H1 (cell line): Measurements from ENCODE around the gene KIF1C. TPM values are rescaled to one million over a fixed set of nuclear protein-coding genes. Genes with fewer than 3 reads are reported as not detected.

Experiments
- CTCF ChIA-PET: fragments of 300-600 bp; sonication (Branson Sonifier 250); formaldehyde crosslinking; loops from one replicate; lab custom pipeline; 2021; ENCODE audit not compliant: partially characterized antibody; lab: Charles Lee
- POLR2A ChIA-PET: fragments of 300-600 bp; sonication (Branson Sonifier 250); formaldehyde crosslinking; loops from one replicate; lab custom pipeline; 2021; ENCODE audit warnings: inconsistent platforms; ENCODE audit not compliant: partially characterized antibody; lab: Charles Lee
- DNase-seq, 2 experiments: peaks; one replicate each; pipeline versions ENCODE4 v3.0.0 to v3.0.0-alpha.2; 2010 to 2022; ENCODE audit warnings: low spot score in 2 of 2, low read depth in 1 of 2, mixed read lengths in 1 of 2
- FAIRE-seq: peaks from 2 replicates; lab custom pipeline; 2011; peaks lifted over from hg19 to GRCh38; lab: Jason Lieb, UNC
- H2AFZ ChIP-seq: 2 replicates; pipeline ENCODE4 v1.8.1; 2012; ENCODE audit warnings: low read length, inconsistent platforms
- H2AK5ac ChIP-seq: 2 replicates; pipeline ENCODE4 v1.6.1; 2013; ENCODE audit warnings: low read depth, low read length
- H2BK120ac ChIP-seq: replicated peaks from 2 replicates; pipeline ENCODE3; 2013; ENCODE audit warnings: low read depth, low read length, inconsistent platforms
- H2BK12ac ChIP-seq: 2 replicates; pipeline ENCODE4 v1.6.1; 2013; ENCODE audit warnings: low read depth, low read length
- H2BK15ac ChIP-seq: 2 replicates; pipeline ENCODE4 v1.6.1; 2013; ENCODE audit warnings: low read length
- H2BK20ac ChIP-seq: 2 replicates; pipeline ENCODE4 v1.6.1; 2013; ENCODE audit warnings: low read length
- H2BK5ac ChIP-seq: 2 replicates; pipeline ENCODE4 v1.6.1; 2013; ENCODE audit warnings: low read depth, low read length
- H3K14ac ChIP-seq: 2 replicates; pipeline ENCODE4 v1.6.1; 2013; ENCODE audit warnings: inconsistent platforms; ENCODE audit not compliant: insufficient read length
- H3K18ac ChIP-seq: 2 replicates; pipeline ENCODE4 v1.6.1; 2013; ENCODE audit warnings: low read length; ENCODE audit errors: extremely low read depth
- H3K23ac ChIP-seq: 2 replicates; pipeline ENCODE4 v1.6.1; 2013; ENCODE audit warnings: inconsistent platforms; ENCODE audit not compliant: insufficient read length
- H3K23me2 ChIP-seq: 2 replicates; pipeline ENCODE4 v1.6.1; 2013; ENCODE audit warnings: low read depth, low read length
- H3K27ac ChIP-seq: 2 replicates; pipeline ENCODE4 v1.6.1; 2011; ENCODE audit warnings: low read depth, low read length, inconsistent platforms
- H3K27me3 ChIP-seq, 4 experiments: replicated peaks in 1 of 4; 1 replicate in 1 of 4; 2 replicates in 3 of 4; pipeline versions ENCODE4 v1.6.1 to v1.8.1; 2011 to 2013; ENCODE audit warnings: low read length in 3 of 4, mild to moderate bottlenecking in 3 of 4, inconsistent platforms in 2 of 4, mixed read lengths in 2 of 4, moderate library complexity in 1 of 4; ENCODE audit not compliant: control insufficient read depth in 3 of 4, insufficient read depth in 3 of 4; ENCODE audit errors: extremely low read depth in 1 of 4
- H3K36me3 ChIP-seq, 4 experiments: 2 replicates each; pipeline versions ENCODE4 v1.6.1 to v1.8.1; 2011 to 2013; ENCODE audit warnings: mild to moderate bottlenecking in 4 of 4, low read length in 3 of 4, moderate library complexity in 2 of 4, control low read depth in 1 of 4, inconsistent platforms in 1 of 4; ENCODE audit not compliant: insufficient read depth in 4 of 4, control insufficient read depth in 2 of 4
- H3K4ac ChIP-seq: replicated peaks from 2 replicates; pipeline ENCODE3; 2013; ENCODE audit warnings: low read length, low read depth, mixed read lengths, inconsistent platforms; ENCODE audit not compliant: insufficient read length
- H3K4me1 ChIP-seq, 4 experiments: replicated peaks in 1 of 4; 1 replicate in 1 of 4; 2 replicates in 3 of 4; pipeline versions ENCODE4 v1.6.1 to v1.8.1; 2011 to 2013; ENCODE audit warnings: low read length in 3 of 4, inconsistent platforms in 2 of 4, mixed read lengths in 1 of 4; ENCODE audit not compliant: insufficient read depth in 4 of 4, control insufficient read depth in 3 of 4
- H3K4me2 ChIP-seq, 2 experiments: 2 replicates each; pipeline versions ENCODE4 v1.6.1 to v1.8.1; 2011 to 2013; ENCODE audit warnings: low read depth in 2 of 2, low read length in 2 of 2, control low read depth in 1 of 2, inconsistent platforms in 1 of 2, mild to moderate bottlenecking in 1 of 2; ENCODE audit not compliant: insufficient read depth in 1 of 2
- H3K4me3 ChIP-seq, 4 experiments: fragments of 200-600, 300-600 bp in 1 of 4; sonication (generic), shearing (Covaris generic), sonication (Bioruptor Twin) in 1 of 4; 2 replicates each; pipeline versions ENCODE4 v1.5.1 to v1.8.1; 2011 to 2016; ENCODE audit warnings: low read length in 4 of 4, low read depth in 3 of 4, control low read depth in 2 of 4, inconsistent platforms in 2 of 4, mild to moderate bottlenecking in 2 of 4, mixed read lengths in 1 of 4, moderate library complexity in 1 of 4; ENCODE audit not compliant: insufficient read depth in 2 of 4; ENCODE audit errors: extremely low read depth in 1 of 4
- H3K56ac ChIP-seq: replicated peaks from 2 replicates; pipeline ENCODE3; 2013; ENCODE audit warnings: low read depth, mild to moderate bottlenecking, mixed read lengths, low read length, inconsistent platforms; ENCODE audit not compliant: insufficient read length
- H3K79me1 ChIP-seq: 2 replicates; pipeline ENCODE4 v1.6.1; 2013; ENCODE audit warnings: low read depth, low read length, control low read depth
- H3K79me2 ChIP-seq, 2 experiments: 2 replicates each; pipeline versions ENCODE4 v1.6.1 to v1.8.1; 2012 to 2013; ENCODE audit warnings: low read length in 2 of 2, mild to moderate bottlenecking in 2 of 2, inconsistent platforms in 1 of 2; ENCODE audit not compliant: insufficient read depth in 2 of 2, control insufficient read depth in 1 of 2
- H3K9ac ChIP-seq, 4 experiments: replicated peaks in 1 of 4; 1 replicate in 1 of 4; 2 replicates in 3 of 4; pipeline versions ENCODE4 v1.6.1 to v1.8.1; 2011 to 2013; ENCODE audit warnings: low read depth in 3 of 4, low read length in 3 of 4, control low read depth in 2 of 4, mild to moderate bottlenecking in 2 of 4, moderate library complexity in 2 of 4, inconsistent platforms in 1 of 4; ENCODE audit errors: extremely low read depth in 1 of 4
- H3K9me3 ChIP-seq, 2 experiments: 2 replicates each; pipeline versions ENCODE4 v1.6.1 to v1.8.1; 2012 to 2013; ENCODE audit warnings: mild to moderate bottlenecking in 2 of 2, moderate library complexity in 2 of 2, control low read depth in 1 of 2, inconsistent platforms in 1 of 2, low read depth in 1 of 2, low read length in 1 of 2, mixed read lengths in 1 of 2; ENCODE audit not compliant: insufficient read depth in 2 of 2
- H4K20me1 ChIP-seq, 2 experiments: replicated peaks in 1 of 2; 2 replicates each; pipeline versions ENCODE3 to v1.8.1; 2011 to 2013; ENCODE audit warnings: inconsistent platforms in 2 of 2, low read length in 2 of 2, mild to moderate bottlenecking in 1 of 2; ENCODE audit not compliant: insufficient read depth in 2 of 2, control insufficient read depth in 1 of 2
- H4K5ac ChIP-seq: 2 replicates; pipeline ENCODE4 v1.6.1; 2013; ENCODE audit warnings: low read length, low read depth, mixed read lengths, inconsistent platforms; ENCODE audit not compliant: insufficient read length
- H4K8ac ChIP-seq: 2 replicates; pipeline ENCODE4 v1.8.0; 2013; ENCODE audit warnings: mild to moderate bottlenecking, moderate library complexity, low read length, inconsistent platforms; ENCODE audit not compliant: insufficient read depth; ENCODE audit errors: extremely low read depth
- H4K91ac ChIP-seq: replicated peaks from 2 replicates; pipeline ENCODE3; 2013; ENCODE audit warnings: low read length, mixed read lengths, inconsistent platforms; ENCODE audit not compliant: insufficient read length
- ATF3 ChIP-seq: IDR thresholded peaks from 2 replicates; pipeline ENCODE4 v1.6.1; 2011; ENCODE audit warnings: low read depth, mild to moderate bottlenecking, low read length; ENCODE audit not compliant: insufficient read depth
- BCL11A ChIP-seq, 2 experiments: IDR thresholded peaks; one replicate each; pipeline ENCODE4 v1.6.1; 2011; ENCODE audit warnings: low read depth in 2 of 2, low read length in 2 of 2, mild to moderate bottlenecking in 2 of 2
- CREB1 ChIP-seq: IDR thresholded peaks from 2 replicates; pipeline ENCODE4 v1.6.1; 2012; ENCODE audit warnings: inconsistent platforms
- CTCF ChIP-seq, 3 experiments: IDR thresholded peaks; 1 replicate in 2 of 3; 2 replicates in 1 of 3; pipeline versions ENCODE4 v1.5.1 to v1.6.1; 2011; ENCODE audit warnings: low read length in 3 of 3, mild to moderate bottlenecking in 3 of 3, inconsistent platforms in 2 of 3, low read depth in 1 of 3, moderate library complexity in 1 of 3; ENCODE audit not compliant: insufficient read depth in 1 of 3; ENCODE audit errors: control extremely low read depth in 1 of 3
- EP300 ChIP-seq, 2 experiments: IDR thresholded peaks; 1 replicate in 1 of 2; 2 replicates in 1 of 2; pipeline ENCODE4 v1.6.1; 2011 to 2012; ENCODE audit warnings: low read depth in 2 of 2, low read length in 2 of 2, mild to moderate bottlenecking in 2 of 2, borderline replicate concordance in 1 of 2, inconsistent platforms in 1 of 2, moderate library complexity in 1 of 2
- FOSL1 ChIP-seq: IDR thresholded peaks from 2 replicates; pipeline ENCODE4 v1.6.1; 2011; ENCODE audit warnings: mild to moderate bottlenecking, low read depth, low read length, moderate library complexity; ENCODE audit not compliant: insufficient read depth
- GABPA ChIP-seq: IDR thresholded peaks from 2 replicates; pipeline ENCODE4 v1.6.1; 2011; ENCODE audit warnings: mild to moderate bottlenecking, low read length, moderate library complexity, borderline replicate concordance; ENCODE audit not compliant: insufficient read depth
- KDM5A ChIP-seq: fragments of 200-600 bp; IDR thresholded peaks from 2 replicates; pipeline ENCODE4 v1.7.1; 2012; ENCODE audit warnings: mild to moderate bottlenecking, low read length, inconsistent platforms, mixed read lengths
- RXRA ChIP-seq: IDR thresholded peaks from 2 replicates; pipeline ENCODE4 v1.6.1; 2011; ENCODE audit warnings: low read depth, mild to moderate bottlenecking, low read length, moderate library complexity; ENCODE audit not compliant: insufficient read depth
- YY1 ChIP-seq: IDR thresholded peaks from 2 replicates; pipeline ENCODE4 v1.6.1; 2011; ENCODE audit warnings: low read depth, mild to moderate bottlenecking, low read length
- WGBS, 2 experiments: shearing (Covaris generic) in 1 of 2; methylation state at CpG; one replicate each; pipeline versions ENCODE4 v1.1.6 to v1.1.7; 2013 to 2015; ENCODE audit warnings: low lambda C conversion rate in 2 of 2, mixed read lengths in 2 of 2, inconsistent platforms in 1 of 2, low coverage in 1 of 2, missing lambda C conversion rate in 1 of 2; ENCODE audit not compliant: insufficient replicate concordance in 2 of 2, insufficient coverage in 1 of 2, insufficient read length in 1 of 2; ENCODE audit errors: extremely low coverage in 1 of 2, missing lambda C conversion rate in 1 of 2; 5-methylcytosine and 5-hydroxymethylcytosine counted together
- polyA plus RNA-seq, 7 experiments: library from polyadenylated mRNA; depleted of rRNA in 3 of 7; stranded (reverse) in 5 of 7; unstranded in 2 of 7; fragments of >200 nt in 5 of 7; fragments of 200-250 nt in 2 of 7; gene quantifications; 1 replicate in 5 of 7; 2 replicates in 1 of 7; 4 replicates in 1 of 7; pipeline versions ENCODE4 v1.2.1 to v1.2.3, GENCODE V29; 2011 to 2013; ENCODE audit warnings: missing spikeins in 2 of 7, mixed read lengths in 2 of 7
- total RNA-seq: library from RNA; stranded (reverse); fragmentation: NEBNext Ultra II Directional; extraction: Animal tissue kit (Norgen Biotek cat#: 25700); gene quantifications from 2 replicates; pipeline ENCODE4 v1.2.1, GENCODE V29; 2021

The KIF1C gene
- total and polyA plus RNA-seq, 2 of the 8 experiments (the other 6 are each of a cell fraction or from before 2014, with no cell fraction given): 14.3 to 114 TPM

DNA sequence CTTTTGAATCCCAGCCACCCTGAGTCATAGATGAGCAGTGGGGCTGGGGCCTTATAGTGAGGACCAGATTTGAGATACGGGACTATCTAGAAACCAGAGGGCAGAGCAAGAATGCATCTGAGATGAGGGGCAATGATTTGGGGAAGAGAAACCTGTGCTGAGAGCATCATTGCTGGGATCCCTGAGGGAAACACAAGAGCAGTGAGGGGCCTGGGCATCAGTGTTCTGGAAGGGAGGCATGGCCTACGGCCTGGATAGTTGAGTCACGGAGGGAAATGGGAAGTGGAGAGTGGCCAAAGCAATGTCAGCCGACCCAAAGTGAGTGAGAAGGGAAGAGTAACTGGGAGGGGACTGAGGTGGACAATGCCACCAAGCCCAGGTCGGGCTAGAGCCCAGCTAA, 15.4 kb upstream of the KIF1C start:
- no peak overlapping the region for H2BK15ac ChIP-seq
- H3K18ac ChIP-seq: no peak overlapping the region
- no peak overlapping the region for H2BK5ac ChIP-seq
- H3K9me3 ChIP-seq: no peaks in the 10 kb centered on the region
- no peak overlapping the region for H3K4me3 ChIP-seq
- H3K4me2 ChIP-seq: no peak overlapping the region
- H3K4ac ChIP-seq: no peak overlapping the region
- peaks cover 0 to 17% (median 14%) of the 10 kb centered on the region in 4 experiments; a peak in 6 of 7 replicates for H3K27me3 ChIP-seq
- H3K23ac ChIP-seq: no peak overlapping the region
- DNase-seq (no peak), FAIRE-seq (no peak)
- ChIA-PET POLR2A (interaction anchor here (1.5 to 10.7 kb wide), 2 partner anchors 12 to 32 kb away, joined by 4 to 128 read pairs; partner anchors contain the start of genes ENO3 and SPAG7), CTCF (interaction anchor here (0.8 to 1.3 kb wide), 4 partner anchors 9 to 53 kb away, joined by 3 to 6 read pairs (median 3); partner anchors contain the start of gene SLC52A1)
- no peak overlapping the region for H3K14ac ChIP-seq
- no peak overlapping the region for H2AK5ac ChIP-seq
- H3K79me2 ChIP-seq: no peaks in the 10 kb centered on the region
- no peaks in the 10 kb centered on the region; a peak in 1 of 8 replicates for H3K36me3 ChIP-seq
- peaks cover 2% of the 10 kb centered on the region for H3K23me2 ChIP-seq
- no peak overlapping the region for H2BK12ac ChIP-seq
- H3K4me1 ChIP-seq: peaks cover 2 to 4% (median 3%) of the 10 kb centered on the region in 4 experiments; a peak in 5 of 7 replicates
- no peak overlapping the region for H3K56ac ChIP-seq
- 90% methylated on average over 5 of the region's 5 CpGs; no CpG with 5 or more reads in 1 of the 2 experiments for WGBS, 2 experiments
- H4K20me1 ChIP-seq: peaks cover 0 to 2% of the 10 kb centered on the region in 2 experiments
- H4K8ac ChIP-seq: no peak overlapping the region
- no peak overlapping the region for H4K5ac ChIP-seq
- H3K9ac ChIP-seq: no peak overlapping the region
- no peak overlapping the region for H2AFZ ChIP-seq
- no peak overlapping the region for H4K91ac ChIP-seq
- H2BK120ac ChIP-seq: no peak overlapping the region
- H2BK20ac ChIP-seq: no peak overlapping the region
- no peak overlapping the region for H3K27ac ChIP-seq
- H3K79me1 ChIP-seq: no peaks in the 10 kb centered on the region
- no peak for TF ChIP-seq CREB1
- TF ChIP-seq ATF3: no peak
- no peak for TF ChIP-seq FOSL1
- TF ChIP-seq EP300 (IDR thresholded peaks at IDR 0.05; ENCODE audit: borderline replicate concordance in 1 of 2, low read depth in 2 of 2, low read length in 2 of 2): no peak
- TF ChIP-seq GABPA: no peak
- TF ChIP-seq CTCF (IDR thresholded peaks at IDR 0.05; ENCODE audit: control extremely low read depth in 1 of 3, insufficient read depth in 1 of 3, low read depth in 1 of 3, low read length in 3 of 3): no peak
- TF ChIP-seq KDM5A: no peak
- no peak for TF ChIP-seq RXRA
- no peak for TF ChIP-seq BCL11A (IDR thresholded peaks at IDR 0.05; ENCODE audit: low read depth in 2 of 2, low read length in 2 of 2)
- TF ChIP-seq YY1: no peak
